Osteoblast (primary cell): ENCODE results near the gene ADH1C. TPM values are rescaled to one million over a fixed set of nuclear protein-coding genes. Genes with fewer than 3 reads are reported as not detected.

Experiments used
- DNase-seq: peaks from one replicate; pipeline ENCODE4 v3.0.0; 2011; ENCODE audit warnings: low spot score, mixed read lengths; ENCODE audit not compliant: insufficient read length; ENCODE audit errors: missing footprints
- H2AFZ ChIP-seq: 2 replicates; pipeline ENCODE4 v1.6.0; 2011; ENCODE audit warnings: mild to moderate bottlenecking, low read length
- H3K27ac ChIP-seq: 2 replicates; pipeline ENCODE4 v1.5.1; 2011; ENCODE audit warnings: mild to moderate bottlenecking, low read depth, low read length, moderate library complexity
- H3K27me3 ChIP-seq: 2 replicates; pipeline ENCODE4 v1.6.0; 2012; ENCODE audit warnings: mild to moderate bottlenecking, control low read depth, inconsistent platforms, low read length, moderate library complexity; ENCODE audit not compliant: insufficient read depth
- H3K36me3 ChIP-seq: 2 replicates; pipeline ENCODE4 v1.5.1; 2011; ENCODE audit warnings: mild to moderate bottlenecking, low read length, control low read depth, moderate library complexity; ENCODE audit not compliant: insufficient read depth
- H3K4me1 ChIP-seq: 2 replicates; pipeline ENCODE4 v1.5.1; 2011; ENCODE audit warnings: mild to moderate bottlenecking, low read length, control low read depth, moderate library complexity; ENCODE audit not compliant: insufficient read depth
- H3K4me2 ChIP-seq: 2 replicates; pipeline ENCODE4 v1.6.0; 2011; ENCODE audit warnings: mild to moderate bottlenecking, low read length; ENCODE audit not compliant: insufficient read depth
- H3K4me3 ChIP-seq: fragments of 200-600 bp; sonication (generic); 3 replicates; pipeline ENCODE4 v1.5.1; 2012; ENCODE audit warnings: mild to moderate bottlenecking, low read length, inconsistent platforms; ENCODE audit not compliant: insufficient read depth
- H3K79me2 ChIP-seq: 2 replicates; pipeline ENCODE4 v1.6.0; 2012; ENCODE audit warnings: mild to moderate bottlenecking, low read length, control low read depth, inconsistent platforms; ENCODE audit not compliant: insufficient read depth
- H3K9me3 ChIP-seq: 2 replicates; pipeline ENCODE4 v1.5.1; 2011; ENCODE audit warnings: low read depth, low read length, control low read depth
- H4K20me1 ChIP-seq: 2 replicates; pipeline ENCODE4 v1.6.0; 2012; ENCODE audit warnings: mild to moderate bottlenecking, low read length, control low read depth; ENCODE audit not compliant: insufficient read depth
- total RNA-seq: library from RNA; depleted of rRNA; stranded (reverse); fragments of >200 nt; gene quantifications from 2 replicates; pipeline ENCODE4 v1.2.3, GENCODE V29; 2012
- TF ChIP-seq, protein P1 (sequence below): IDR thresholded peaks from 2 replicates; pipeline ENCODE4 v1.5.1; 2011; ENCODE audit warnings: mild to moderate bottlenecking, low read depth, low read length, moderate library complexity; ENCODE audit errors: extremely low read depth

Gene ADH1C
- total RNA-seq, 1 donor: 0.72 TPM

DNA sequence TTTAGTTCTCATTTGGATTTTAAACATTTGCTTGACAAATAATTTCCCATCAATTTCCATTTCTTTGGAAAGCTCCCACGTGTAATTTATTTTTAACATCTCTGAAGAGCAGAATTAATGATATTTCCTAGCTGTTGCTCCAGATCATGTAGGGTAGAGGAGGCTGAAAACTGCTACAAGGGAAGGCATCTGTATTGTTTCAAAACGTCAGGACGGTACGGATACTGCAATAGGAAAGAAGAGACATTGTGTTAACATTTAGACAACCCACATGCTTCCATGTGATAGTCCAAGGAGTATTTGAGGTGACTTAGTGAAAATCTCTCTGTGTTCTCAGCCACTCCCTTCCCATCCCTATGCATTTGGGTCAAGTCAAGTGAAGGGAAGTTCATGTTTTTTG, 16.0 kb downstream of the ADH1C start:
- Histone ChIP-seq H4K20me1 (no peaks in the 10 kb centered on the region), H2AFZ (no peak overlapping the region), H3K4me2 (no peak overlapping the region), H3K4me1 (no peaks in the 10 kb centered on the region), H3K9me3 (no peaks in the 10 kb centered on the region), H3K4me3 (no peak overlapping the region), H3K36me3 (no peaks in the 10 kb centered on the region), H3K27me3 (no peaks in the 10 kb centered on the region), H3K79me2 (no peaks in the 10 kb centered on the region), H3K27ac (no peak overlapping the region)
- no peak for DNase-seq
- TF ChIP-seq, protein P1, sequence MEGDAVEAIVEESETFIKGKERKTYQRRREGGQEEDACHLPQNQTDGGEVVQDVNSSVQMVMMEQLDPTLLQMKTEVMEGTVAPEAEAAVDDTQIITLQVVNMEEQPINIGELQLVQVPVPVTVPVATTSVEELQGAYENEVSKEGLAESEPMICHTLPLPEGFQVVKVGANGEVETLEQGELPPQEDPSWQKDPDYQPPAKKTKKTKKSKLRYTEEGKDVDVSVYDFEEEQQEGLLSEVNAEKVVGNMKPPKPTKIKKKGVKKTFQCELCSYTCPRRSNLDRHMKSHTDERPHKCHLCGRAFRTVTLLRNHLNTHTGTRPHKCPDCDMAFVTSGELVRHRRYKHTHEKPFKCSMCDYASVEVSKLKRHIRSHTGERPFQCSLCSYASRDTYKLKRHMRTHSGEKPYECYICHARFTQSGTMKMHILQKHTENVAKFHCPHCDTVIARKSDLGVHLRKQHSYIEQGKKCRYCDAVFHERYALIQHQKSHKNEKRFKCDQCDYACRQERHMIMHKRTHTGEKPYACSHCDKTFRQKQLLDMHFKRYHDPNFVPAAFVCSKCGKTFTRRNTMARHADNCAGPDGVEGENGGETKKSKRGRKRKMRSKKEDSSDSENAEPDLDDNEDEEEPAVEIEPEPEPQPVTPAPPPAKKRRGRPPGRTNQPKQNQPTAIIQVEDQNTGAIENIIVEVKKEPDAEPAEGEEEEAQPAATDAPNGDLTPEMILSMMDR: no peak

DNA sequence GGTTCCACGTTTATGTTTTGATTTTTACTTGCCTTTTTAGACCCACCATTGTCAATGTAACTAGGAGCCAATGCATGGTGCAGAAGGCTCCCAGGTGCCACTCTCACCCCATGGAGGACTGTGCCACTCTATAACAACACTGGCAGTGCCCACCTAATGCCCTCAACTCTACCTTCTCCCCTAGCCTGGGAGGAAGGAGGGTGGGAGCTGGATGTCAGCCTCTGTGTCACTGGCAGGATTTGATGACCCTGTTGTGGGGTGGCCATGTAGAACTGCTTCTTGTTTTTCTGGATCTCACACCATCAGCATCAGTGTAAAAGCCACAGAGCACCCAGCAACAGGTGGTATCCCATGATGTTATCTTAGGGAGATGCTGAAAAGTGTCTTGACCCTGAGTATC, 17.7 kb downstream of the ADH1C start:
- Histone ChIP-seq H4K20me1 (no peaks in the 10 kb centered on the region), H3K79me2 (no peaks in the 10 kb centered on the region), H3K4me3 (no peak overlapping the region), H3K9me3 (no peaks in the 10 kb centered on the region), H3K4me2 (no peak overlapping the region), H3K27ac (no peak overlapping the region), H2AFZ (no peak overlapping the region), H3K36me3 (no peaks in the 10 kb centered on the region), H3K4me1 (no peaks in the 10 kb centered on the region), H3K27me3 (no peaks in the 10 kb centered on the region)
- TF ChIP-seq, protein P1: no peak
- DNase-seq: no peak

DNA sequence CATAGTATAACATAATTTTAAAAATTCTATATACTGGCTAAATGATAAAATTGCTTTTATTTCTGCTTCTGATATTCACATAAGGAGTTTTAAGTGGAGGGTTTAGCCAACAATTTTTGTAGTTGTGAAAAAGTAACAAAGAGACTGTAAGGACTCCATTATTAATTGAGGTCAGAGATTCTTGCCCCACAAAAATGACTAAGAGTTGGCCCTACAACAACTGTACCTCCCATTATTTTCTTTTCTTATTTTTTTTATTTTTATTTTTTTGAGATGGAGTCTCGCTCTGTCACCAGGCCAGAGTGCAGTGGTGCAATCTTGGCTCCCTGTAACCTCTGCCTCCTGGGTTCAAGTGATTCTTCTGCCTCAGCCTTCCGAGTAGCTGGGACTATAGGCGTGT, 21.9 kb downstream of the ADH1C start:
- no peak overlapping the region for H3K4me2 ChIP-seq

DNA sequence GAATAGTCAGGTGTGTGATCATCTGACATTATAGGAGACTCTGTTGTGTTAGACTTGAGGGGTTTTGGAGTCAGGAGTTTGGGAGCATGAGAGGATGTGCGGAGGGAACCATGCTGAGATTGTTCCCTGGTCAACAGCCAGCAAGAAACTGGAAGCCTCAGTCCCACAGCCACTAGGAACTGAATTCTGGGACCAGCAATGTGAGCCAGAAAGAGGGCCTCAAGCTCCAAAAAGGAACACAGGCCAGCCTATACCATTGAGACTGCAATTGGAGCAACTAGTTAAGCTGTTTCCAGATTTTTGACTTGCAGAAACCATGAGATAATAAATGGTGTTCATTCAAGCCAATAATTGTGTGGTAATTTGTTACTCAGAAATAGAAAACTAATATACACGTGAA, 22.7 kb downstream of the ADH1C start:
- Histone ChIP-seq H2AFZ (no peak overlapping the region), H3K4me3 (no peak overlapping the region), H3K4me2 (no peak overlapping the region), H3K9me3 (no peaks in the 10 kb centered on the region), H3K27me3 (no peaks in the 10 kb centered on the region), H3K79me2 (no peaks in the 10 kb centered on the region), H3K36me3 (no peaks in the 10 kb centered on the region), H4K20me1 (no peaks in the 10 kb centered on the region), H3K27ac (no peak overlapping the region), H3K4me1 (no peaks in the 10 kb centered on the region)
- TF ChIP-seq, protein P1: no peak
- DNase-seq: no peak

More for the DNA sequence above, 21.9 kb downstream of the ADH1C start:
- Histone ChIP-seq H3K4me1 (no peaks in the 10 kb centered on the region), H2AFZ (no peak overlapping the region), H3K36me3 (no peaks in the 10 kb centered on the region), H3K79me2 (no peaks in the 10 kb centered on the region), H3K9me3 (no peaks in the 10 kb centered on the region), H3K4me3 (no peak overlapping the region), H4K20me1 (no peaks in the 10 kb centered on the region), H3K27me3 (no peaks in the 10 kb centered on the region), H3K27ac (no peak overlapping the region)
- TF ChIP-seq, protein P1: no peak
- DNase-seq: no peak
